Naive thymus-derived CD8-positive, alpha-beta T cell (primary cell): ENCODE data around the gene MYL6B. TPM values are rescaled to one million over a fixed set of nuclear protein-coding genes. Genes with fewer than 3 reads are reported as not detected.

Experiments used
- ATAC-seq, 2 donors: fragments of 150-1000 bp; cut with Tn5 transposase in 1 of 2; sonication (Bioruptor Pico), chemical (Tn5 transposase) in 1 of 2; 1 replicate in 1 of 2; 2 replicates in 1 of 2; pipeline ENCODE4 v1.10.0; 2021; ENCODE audit warnings: mild to moderate bottlenecking in 2 of 2, moderate library complexity in 2 of 2
- POLR2A ChIA-PET: fragments of 350-600 bp; sonication (Branson Sonifier 250); formaldehyde crosslinking; loops from one replicate; lab custom pipeline; 2021; ENCODE audit warnings: antibody characterized with exemption; lab: Charles Lee
- DNase-seq, 10 donors: peaks; one replicate each; pipeline versions ENCODE4 v3.0.0 to v3.0.0-alpha.2; 2020 to 2022
- H3K27ac Mint-ChIP-seq, 10 donors: one replicate each; pipeline ENCODE4 v1.8.0; 2020 to 2022; ENCODE audit warnings: mild to moderate bottlenecking in 10 of 10, mixed read lengths in 10 of 10, moderate library complexity in 4 of 10, inconsistent platforms in 1 of 10
- H3K27me3 Mint-ChIP-seq, 5 donors: one replicate each; pipeline ENCODE4 v1.8.0; 2021 to 2022; ENCODE audit warnings: mixed read lengths in 5 of 5
- H3K36me3 Mint-ChIP-seq, 3 donors: one replicate each; pipeline ENCODE4 v1.8.0; 2020 to 2022; ENCODE audit warnings: mixed read lengths in 3 of 3, mild to moderate bottlenecking in 2 of 3, inconsistent platforms in 1 of 3
- H3K4me1 Mint-ChIP-seq, 4 donors: one replicate each; pipeline ENCODE4 v1.8.0; 2021 to 2022; ENCODE audit warnings: mixed read lengths in 4 of 4
- H3K4me3 Mint-ChIP-seq, 10 donors: one replicate each; pipeline ENCODE4 v1.8.0; 2020 to 2022; ENCODE audit warnings: mild to moderate bottlenecking in 10 of 10, mixed read lengths in 10 of 10, moderate library complexity in 6 of 10, inconsistent platforms in 1 of 10
- H3K9me3 Mint-ChIP-seq, 9 donors: one replicate each; pipeline ENCODE4 v1.8.0; 2020 to 2022; ENCODE audit warnings: mixed read lengths in 9 of 9, mild to moderate bottlenecking in 3 of 9, inconsistent platforms in 1 of 9, moderate library complexity in 1 of 9
- polyA plus RNA-seq, 3 donors: library from polyadenylated mRNA; unstranded; fragments of 300-500 nt; fragmentation: Illumina TruSeq; gene quantifications; one replicate each; pipeline ENCODE4 v1.2.3, GENCODE V29; 2021
- total RNA-seq, 8 experiments: library from RNA in 2 of 8; stranded (reverse) in 2 of 8; gene quantifications; one replicate each; pipeline ENCODE4 v1.2.3 and lab custom pipeline; 2021 to 2026

MYL6B gene
- total and polyA plus RNA-seq, 5 experiments from 2014 or later: 3.4 to 5.9 (median 3.8) TPM

- DNase-seq (no peak), ATAC-seq (no peak)
- peak overlapping the region; percentile 78 to 100 (median 98) for H3K27ac Mint-ChIP-seq
- peaks cover 32 to 53% (median 44%) of the 10 kb centered on the region in 4 donors for H3K4me1 Mint-ChIP-seq
- no peaks in the 10 kb centered on the region for H3K27me3 Mint-ChIP-seq
- H3K9me3 Mint-ChIP-seq: no peaks in the 10 kb centered on the region
- POLR2A ChIA-PET: interaction anchor here (0.6 to 13.3 kb wide), 15 partner anchors 11 to 154 kb away, joined by 3 to 163 read pairs (median 4); partner anchors contain the start of genes ESYT1, MYL6B, SMARCC2 and ZC3H10
- H3K4me3 Mint-ChIP-seq: peak overlapping the region in 9 of 10 donors; percentile 1 to 99 (median 93)
- H3K36me3 Mint-ChIP-seq: peaks cover 6 to 67% (median 8%) of the 10 kb centered on the region in 3 donors
Observed at GRCh38 chr12:56161690-56162351, 9.4 kb downstream of the MYL6B start.

- Mint-ChIP-seq H3K4me1 (peaks cover 28 to 45% (median 36%) of the 10 kb centered on the region in 4 donors), H3K27me3 (no peaks in the 10 kb centered on the region), H3K27ac (peak overlapping the region in 8 of 10 donors; percentile 25 to 96 (median 68)), H3K36me3 (peaks cover 10 to 74% (median 12%) of the 10 kb centered on the region in 3 donors), H3K9me3 (no peaks in the 10 kb centered on the region), H3K4me3 (peak overlapping the region in 1 of 10 donors; percentile 21)
- POLR2A ChIA-PET: interaction anchor here (0.7 to 13.3 kb wide), 11 partner anchors 9 to 137 kb away, joined by 3 to 163 read pairs (median 5); partner anchors contain the start of genes ESYT1, MYL6B, RNF41 and SMARCC2
- DNase-seq (no peak), ATAC-seq (no peak)
Observed at GRCh38 chr12:56162468-56163290, 10.3 kb downstream of the MYL6B start.

GRCh38 chr12:56163533-56164344 is 11.4 kb downstream of the MYL6B start:
- Mint-ChIP-seq H3K9me3 (no peaks in the 10 kb centered on the region), H3K27me3 (no peaks in the 10 kb centered on the region), H3K36me3 (peaks cover 12 to 79% (median 14%) of the 10 kb centered on the region in 3 donors), H3K4me3 (no peak overlapping the region), H3K4me1 (peaks cover 25 to 35% (median 33%) of the 10 kb centered on the region in 4 donors), H3K27ac (peak overlapping the region; percentile 9 to 80 (median 51))
- no peak for DNase-seq
- ATAC-seq: no peak
- POLR2A ChIA-PET: interaction anchor here (0.6 to 13.3 kb wide), 11 partner anchors 8 to 82 kb away, joined by 3 to 163 read pairs (median 5); partner anchors contain the start of genes ESYT1, MYL6B, RNF41 and SMARCC2

GRCh38 chr12:56164345-56164729 is 11.9 kb downstream of the MYL6B start:
- POLR2A ChIA-PET: interaction anchor here (0.6 to 13.3 kb wide), 4 partner anchors 25 to 81 kb away, joined by 4 to 163 read pairs (median 5); partner anchors contain the start of genes ESYT1, RNF41 and SMARCC2
- ATAC-seq (no peak), DNase-seq (no peak)
- Mint-ChIP-seq H3K4me3 (peak overlapping the region in 1 of 10 donors; percentile 24), H3K27ac (peak overlapping the region in 8 of 10 donors; percentile 18 to 86 (median 50)), H3K27me3 (no peaks in the 10 kb centered on the region), H3K9me3 (no peaks in the 10 kb centered on the region), H3K4me1 (peaks cover 19 to 29% (median 28%) of the 10 kb centered on the region in 4 donors), H3K36me3 (peaks cover 11 to 85% (median 14%) of the 10 kb centered on the region in 3 donors)

- no peak overlapping the region for H3K4me3 Mint-ChIP-seq
- peaks cover 12 to 19% (median 18%) of the 10 kb centered on the region in 4 donors for H3K4me1 Mint-ChIP-seq
- ATAC-seq (no peak), DNase-seq (no peak)
- POLR2A ChIA-PET: interaction anchor here (1.0 to 13.3 kb wide), 3 partner anchors 10 to 39 kb away, joined by 3 to 163 read pairs (median 5); partner anchors contain the start of genes ESYT1 and SMARCC2
- H3K27me3 Mint-ChIP-seq: no peaks in the 10 kb centered on the region
- H3K9me3 Mint-ChIP-seq: no peaks in the 10 kb centered on the region
- H3K36me3 Mint-ChIP-seq: peaks cover 10 to 88% (median 13%) of the 10 kb centered on the region in 3 donors
- H3K27ac Mint-ChIP-seq: peak overlapping the region in 3 of 10 donors; percentile 1 to 55 (median 22)
Observed at GRCh38 chr12:56165369-56165768, 13.0 kb downstream of the MYL6B start.

- H3K27ac Mint-ChIP-seq: peak overlapping the region in 7 of 10 donors; percentile 48 to 91 (median 76)
- DNase-seq (no peak), ATAC-seq (no peak)
- peaks cover 7 to 92% (median 9%) of the 10 kb centered on the region in 3 donors for H3K36me3 Mint-ChIP-seq
- H3K4me1 Mint-ChIP-seq: peaks cover 0 to 3% (median 0%) of the 10 kb centered on the region in 4 donors
- POLR2A ChIA-PET: interaction anchor here (0.6 to 1.5 kb wide), 5 partner anchors 9 to 41 kb away, joined by 3 to 4 read pairs (median 3); partner anchors contain the start of genes ESYT1 and SMARCC2
- no peaks in the 10 kb centered on the region for H3K9me3 Mint-ChIP-seq
- no peaks in the 10 kb centered on the region for H3K27me3 Mint-ChIP-seq
- H3K4me3 Mint-ChIP-seq: no peak overlapping the region
Observed at GRCh38 chr12:56169229-56169759, 16.9 kb downstream of the MYL6B start.

GRCh38 chr12:56172839-56173238 is 20.5 kb downstream of the MYL6B start:
- POLR2A ChIA-PET: interaction anchor here (0.6 to 1.4 kb wide), 3 partner anchors 12 to 45 kb away, joined by 3 to 4 read pairs (median 4); partner anchors contain the start of gene ESYT1
- Mint-ChIP-seq H3K9me3 (no peaks in the 10 kb centered on the region), H3K27me3 (no peaks in the 10 kb centered on the region)

GRCh38 chr12:56178347-56178746 is 26.0 kb downstream of the MYL6B start:
- Mint-ChIP-seq H3K9me3 (no peaks in the 10 kb centered on the region), H3K27me3 (no peaks in the 10 kb centered on the region), H3K36me3 (peaks cover 0 to 93% (median 12%) of the 10 kb centered on the region in 3 donors), H3K4me3 (no peak overlapping the region), H3K4me1 (no peaks in the 10 kb centered on the region), H3K27ac (peak overlapping the region in 3 of 10 donors; percentile 16 to 48 (median 16))
- ATAC-seq (no peak), DNase-seq (no peak)
- POLR2A ChIA-PET: interaction anchor here (0.8 to 1.4 kb wide), 2 partner anchors 27 to 60 kb away, joined by 3 read pairs; partner anchors contain the start of gene ZC3H10

More at GRCh38 chr12:56172839-56173238, 20.5 kb downstream of the MYL6B start:
- DNase-seq: peak in 1 of 10 donors; percentile 4
- Mint-ChIP-seq H3K36me3 (peaks cover 1 to 93% (median 5%) of the 10 kb centered on the region in 3 donors), H3K4me1 (no peaks in the 10 kb centered on the region), H3K27ac (peak overlapping the region in 3 of 10 donors; percentile 24 to 80 (median 29)), H3K4me3 (no peak overlapping the region)
- ATAC-seq: no peak

GRCh38 chr12:56186957-56187356 is 34.6 kb downstream of the MYL6B start:
- Mint-ChIP-seq H3K27ac (peak overlapping the region in 8 of 10 donors; percentile 40 to 95 (median 90)), H3K9me3 (no peaks in the 10 kb centered on the region), H3K4me1 (peaks cover 26 to 40% (median 33%) of the 10 kb centered on the region in 4 donors), H3K27me3 (peaks cover 0 to 3% (median 0%) of the 10 kb centered on the region in 5 donors), H3K4me3 (peak overlapping the region in 3 of 10 donors; percentile 56 to 96 (median 93)), H3K36me3 (peaks cover 0 to 47% (median 5%) of the 10 kb centered on the region in 3 donors)
- no peak for DNase-seq
- POLR2A ChIA-PET: interaction anchor here (0.7 to 7.8 kb wide), 6 partner anchors 25 to 83 kb away, joined by 3 to 284 read pairs (median 40); partner anchors contain the start of genes ESYT1, MYL6, PA2G4 and RNF41
- no peak for ATAC-seq

GRCh38 chr12:56188131-56188777 is 35.9 kb downstream of the MYL6B start:
- ATAC-seq (no peak), DNase-seq (no peak)
- POLR2A ChIA-PET: interaction anchor here (0.5 to 7.8 kb wide), 12 partner anchors 19 to 1659 kb away, joined by 3 to 284 read pairs (median 13); partner anchors contain the start of genes ANKRD52, CNPY2, ESYT1 and MYL6
- H3K4me3 Mint-ChIP-seq: peak overlapping the region; percentile 89 to 96 (median 90)
- no peaks in the 10 kb centered on the region for H3K9me3 Mint-ChIP-seq
- peaks cover 34 to 48% (median 39%) of the 10 kb centered on the region in 4 donors for H3K4me1 Mint-ChIP-seq
- H3K36me3 Mint-ChIP-seq: peaks cover 0 to 35% (median 5%) of the 10 kb centered on the region in 3 donors
- H3K27me3 Mint-ChIP-seq: peaks cover 0 to 3% (median 0%) of the 10 kb centered on the region in 5 donors
- H3K27ac Mint-ChIP-seq: peak overlapping the region; percentile 89 to 95 (median 92)
